H9 (cell line): ENCODE results near the gene RABGEF1. TPM values are rescaled to one million over a fixed set of nuclear protein-coding genes. Genes with fewer than 3 reads are reported as not detected.

Experiments
- DNase-seq: peaks from one replicate; pipeline ENCODE4 v3.0.0-alpha.2; 2017
- H2AFZ ChIP-seq: one replicate; pipeline ENCODE4 v1.6.1; 2013; ENCODE audit warnings: mild to moderate bottlenecking, low read length, control low read depth, moderate library complexity
- H2AK5ac ChIP-seq: 2 replicates; pipeline ENCODE4 v1.6.1; 2013; ENCODE audit warnings: low read length, control low read depth, mixed read lengths; ENCODE audit not compliant: insufficient read length
- H2BK120ac ChIP-seq: one replicate; pipeline ENCODE4 v1.6.1; 2013; ENCODE audit warnings: low read depth, mild to moderate bottlenecking, low read length, control low read depth, inconsistent platforms; ENCODE audit not compliant: poor library complexity, severe bottlenecking
- H2BK12ac ChIP-seq: 2 replicates; pipeline ENCODE4 v1.6.1; 2013; ENCODE audit warnings: low read length, control low read depth, mixed read lengths, low read depth; ENCODE audit not compliant: insufficient read length
- H2BK15ac ChIP-seq: 2 replicates; pipeline ENCODE4 v1.6.1; 2013; ENCODE audit warnings: low read depth, low read length, control low read depth
- H2BK20ac ChIP-seq: one replicate; pipeline ENCODE4 v1.6.1; 2013; ENCODE audit warnings: low read depth, mild to moderate bottlenecking, low read length, control low read depth, inconsistent platforms; ENCODE audit not compliant: poor library complexity, severe bottlenecking
- H2BK5ac ChIP-seq: 2 replicates; pipeline ENCODE4 v1.6.1; 2013; ENCODE audit warnings: low read length, control low read depth, mixed read lengths; ENCODE audit not compliant: insufficient read length
- H3K14ac ChIP-seq: 2 replicates; pipeline ENCODE4 v1.6.1; 2013; ENCODE audit warnings: low read length, control low read depth; ENCODE audit not compliant: insufficient read depth
- H3K18ac ChIP-seq: 2 replicates; pipeline ENCODE4 v1.6.1; 2013; ENCODE audit warnings: low read depth, mild to moderate bottlenecking, mixed read lengths, low read length, control low read depth; ENCODE audit not compliant: insufficient read length
- H3K23ac ChIP-seq: 2 replicates; pipeline ENCODE4 v1.6.1; 2013; ENCODE audit warnings: low read length, control low read depth, mixed read lengths, low read depth; ENCODE audit not compliant: insufficient read length
- H3K23me2 ChIP-seq: 2 replicates; pipeline ENCODE4 v1.6.1; 2013; ENCODE audit warnings: low read depth, mild to moderate bottlenecking, mixed read lengths, low read length, control low read depth; ENCODE audit not compliant: insufficient read length, poor library complexity, severe bottlenecking
- H3K27ac ChIP-seq: 2 replicates; pipeline ENCODE4 v1.5.1; 2013; ENCODE audit warnings: low read length, control low read depth, mixed read lengths, low read depth; ENCODE audit not compliant: insufficient read length
- H3K27me3 ChIP-seq: 2 replicates; pipeline ENCODE4 v1.6.1; 2013; ENCODE audit warnings: low read length, control low read depth, inconsistent platforms; ENCODE audit not compliant: insufficient read depth
- H3K4ac ChIP-seq: 2 replicates; pipeline ENCODE4 v1.6.1; 2013; ENCODE audit warnings: low read depth, mild to moderate bottlenecking, control low read depth, inconsistent platforms, low read length, moderate library complexity
- H3K4me1 ChIP-seq: 2 replicates; pipeline ENCODE4 v1.6.1; 2013; ENCODE audit warnings: low read length, control low read depth, inconsistent platforms; ENCODE audit not compliant: insufficient read depth
- H3K4me2 ChIP-seq: 2 replicates; pipeline ENCODE4 v1.6.1; 2013; ENCODE audit warnings: low read length, control low read depth, mixed read lengths; ENCODE audit not compliant: insufficient read length, insufficient read depth
- H3K56ac ChIP-seq: 2 replicates; pipeline ENCODE4 v1.6.1; 2013; ENCODE audit warnings: low read depth, mild to moderate bottlenecking, mixed read lengths, low read length, control low read depth; ENCODE audit not compliant: insufficient read length
- H3K79me1 ChIP-seq: 2 replicates; pipeline ENCODE4 v1.6.1; 2013; ENCODE audit warnings: low read depth, mild to moderate bottlenecking, moderate library complexity, low read length, control low read depth, inconsistent platforms; ENCODE audit not compliant: insufficient read depth, poor library complexity, severe bottlenecking
- H3K79me2 ChIP-seq: 2 replicates; pipeline ENCODE4 v1.6.1; 2013; ENCODE audit warnings: low read length, control low read depth, inconsistent platforms; ENCODE audit not compliant: insufficient read depth
- H3K9ac ChIP-seq: 2 replicates; pipeline ENCODE4 v1.6.1; 2013; ENCODE audit warnings: low read length, control low read depth, mixed read lengths; ENCODE audit not compliant: insufficient read length; ENCODE audit errors: extremely low read depth
- H3K9me3 ChIP-seq: one replicate; pipeline ENCODE4 v1.6.1; 2013; ENCODE audit warnings: low read depth, low read length, inconsistent platforms; ENCODE audit not compliant: control insufficient read depth
- H3T11ph ChIP-seq: one replicate; pipeline ENCODE4 v1.6.1; 2013; ENCODE audit warnings: mild to moderate bottlenecking, low read length, control low read depth, inconsistent platforms
- H4K20me1 ChIP-seq: one replicate; pipeline ENCODE4 v1.6.1; 2013; ENCODE audit not compliant: control insufficient read depth, insufficient read length, insufficient read depth
- H4K5ac ChIP-seq: 2 replicates; pipeline ENCODE4 v1.6.1; 2013; ENCODE audit warnings: low read depth, mild to moderate bottlenecking, mixed read lengths, low read length, control low read depth; ENCODE audit not compliant: insufficient read length
- H4K8ac ChIP-seq: replicated peaks from 2 replicates; pipeline ENCODE4 v1.6.1; 2013; ENCODE audit warnings: low read length, control low read depth, mixed read lengths, low read depth; ENCODE audit not compliant: insufficient read length
- H4K91ac ChIP-seq: 2 replicates; pipeline ENCODE4 v1.6.1; 2013; ENCODE audit warnings: low read depth, mild to moderate bottlenecking, moderate library complexity, mixed read lengths, low read length, control low read depth; ENCODE audit not compliant: insufficient read length
- H3K27ac Mint-ChIP-seq, 3 experiments: 2 replicates in 2 of 3; 3 replicates in 1 of 3; pipeline ENCODE4 v1.8.0; 2020 to 2021; ENCODE audit warnings: mixed read lengths in 3 of 3, mild to moderate bottlenecking in 1 of 3, moderate library complexity in 1 of 3
- H3K27me3 Mint-ChIP-seq: 2 replicates; pipeline ENCODE4 v1.8.0; 2021; ENCODE audit warnings: low read depth, mild to moderate bottlenecking, moderate library complexity, mixed read lengths
- H3K36me3 Mint-ChIP-seq, 3 experiments: 2 replicates in 2 of 3; 3 replicates in 1 of 3; pipeline ENCODE4 v1.8.0; 2020 to 2021; ENCODE audit warnings: low read depth in 3 of 3, mixed read lengths in 3 of 3; ENCODE audit not compliant: insufficient read depth in 1 of 3
- H3K4me1 Mint-ChIP-seq, 2 experiments: 2 replicates each; pipeline ENCODE4 v1.8.0; 2020; ENCODE audit warnings: mixed read lengths in 2 of 2
- H3K4me3 Mint-ChIP-seq, 2 experiments: 2 replicates in 1 of 2; 3 replicates in 1 of 2; pipeline ENCODE4 v1.8.0; 2020 to 2021; ENCODE audit warnings: mild to moderate bottlenecking in 2 of 2, mixed read lengths in 2 of 2, moderate library complexity in 1 of 2
- H3K9me3 Mint-ChIP-seq, 2 experiments: 2 replicates in 1 of 2; 3 replicates in 1 of 2; pipeline ENCODE4 v1.8.0; 2020; ENCODE audit warnings: mild to moderate bottlenecking in 2 of 2, mixed read lengths in 2 of 2, moderate library complexity in 1 of 2
- CTCF ChIP-seq: fragments of 200-600 bp; sonication (generic); conservative IDR thresholded peaks from 3 replicates; pipeline ENCODE4 v1.8.0; 2021; ENCODE audit warnings: antibody characterized with exemption, mild to moderate bottlenecking
- WGBS: extraction: QIAGEN DNeasy Blood & Tissue Kit; methylation state at CpG from one replicate; pipeline ENCODE4 v1.1.7; 2013; ENCODE audit warnings: missing lambda C conversion rate, low lambda C conversion rate, mixed read lengths; ENCODE audit not compliant: insufficient read length; ENCODE audit errors: extremely low coverage; 5-methylcytosine and 5-hydroxymethylcytosine counted together
- long read RNA-seq: library from polyadenylated mRNA; unstranded; transcript quantifications from one replicate; pipeline ENCODE4 v2.0.0, GENCODE V29; 2020
- total RNA-seq: library from RNA; stranded (reverse); gene quantifications from 2 replicates; pipeline ENCODE4 v1.2.1, GENCODE V29; 2021

RABGEF1 gene
- 17.3 and 18.0 TPM in 2 replicates for total RNA-seq
- long read RNA-seq, full-length matches to known transcripts: 62 of 84 reads
- long read RNA-seq, partial matches to known transcripts: 3 of 84 reads
- long read RNA-seq, other reads (novel, unspliced or antisense): 19 of 84 reads

GRCh38 chr7:66740302-66740979 lies at the start of gene RABGEF1:
Gene RABGEF1, plus strand, starts transcription at chr7:66740733. Its CDS starts 31,167 bp downstream, at chr7:66771900.
- no peaks in the 10 kb centered on the region; the same call in 1 of the 2 replicates for H3K27me3 ChIP-seq
- H2BK20ac ChIP-seq: no peak within 1 kb of the TSS
- no peak within 1 kb of the TSS for H4K5ac ChIP-seq
- H2BK5ac ChIP-seq: no peak within 1 kb of the TSS
- peak within 1 kb of the TSS; percentile 85 for H3K14ac ChIP-seq
- Mint-ChIP-seq H3K27ac (peak within 1 kb of the TSS; percentile 92 to 96 (median 94); a peak in 6 of 7 replicates), H3K4me1 (peaks cover 9 to 20% of the 10 kb centered on the region in 2 experiments; a peak in 3 of 4 replicates), H3K27me3 (no peaks in the 10 kb centered on the region), H3K9me3 (peaks cover 12 to 16% of the 10 kb centered on the region in 2 experiments), H3K4me3 (peak within 1 kb of the TSS; percentile 93 to 95), H3K36me3 (peaks cover 13 to 20% (median 20%) of the 10 kb centered on the region in 3 experiments)
- H2BK12ac ChIP-seq: no peak within 1 kb of the TSS
- H3K4me2 ChIP-seq: peak within 1 kb of the TSS; percentile 42
- no peaks in the 10 kb centered on the region for H3K9me3 ChIP-seq
- no peaks in the 10 kb centered on the region; the same call in 1 of the 2 replicates for H3K4me1 ChIP-seq
- H3K18ac ChIP-seq: peak within 1 kb of the TSS; percentile 60
- H3K79me1 ChIP-seq: peaks cover 3% of the 10 kb centered on the region
- H4K91ac ChIP-seq: no peak within 1 kb of the TSS
- no peaks in the 10 kb centered on the region for H4K20me1 ChIP-seq
- WGBS: no CpG with 5 or more reads among the region's 85 CpGs
- H3T11ph ChIP-seq: no peak within 1 kb of the TSS
- no peak within 1 kb of the TSS for H2BK15ac ChIP-seq
- H3K9ac ChIP-seq: peak within 1 kb of the TSS; percentile 57
- H2AFZ ChIP-seq: no peak within 1 kb of the TSS
- H3K79me2 ChIP-seq: peaks cover 3% of the 10 kb centered on the region; the same call in 1 of the 2 replicates
- H3K56ac ChIP-seq: no peak within 1 kb of the TSS
- peak; percentile 96 for DNase-seq
- no peak within 1 kb of the TSS for H3K27ac ChIP-seq
- H3K23me2 ChIP-seq: no peaks in the 10 kb centered on the region
- H4K8ac ChIP-seq: no peak within 1 kb of the TSS
- H2BK120ac ChIP-seq: no peak within 1 kb of the TSS
- no peak for TF ChIP-seq CTCF
- H3K23ac ChIP-seq: no peak within 1 kb of the TSS
- no peak within 1 kb of the TSS for H3K4ac ChIP-seq
- H2AK5ac ChIP-seq: no peak within 1 kb of the TSS
